K562 (cell line): Measurements from ENCODE around the gene STAMBPL1. TPM values are rescaled to one million over a fixed set of nuclear protein-coding genes. Genes with fewer than 3 reads are reported as not detected.

Source experiments
- ATAC-seq: fragments of 200-7000 bp; cut with Tn5 transposase; 3 replicates; pipeline ENCODE4 v1.9.1; 2020; ENCODE audit warnings: moderate library complexity
- BruUV-seq: library from RNA; stranded (reverse); fragments of 400-500 nt; replicated peaks from 2 replicates; lab custom pipeline; 2021; lab: Mats Ljungman, UMichigan
- CTCF ChIA-PET: fragments of 300-600 bp; formaldehyde crosslinking; extraction: SDS; loops from one replicate; lab custom pipeline; 2021; ENCODE audit warnings: low intra/inter-chr PET ratio; lab: Yijun Ruan, JAX
- POLR2A ChIA-PET: fragments of 300-600, 350-650 bp; sonication (Branson Sonifier 250); formaldehyde crosslinking; extraction: SDS; loops from one replicate; lab custom pipeline; 2021; ENCODE audit warnings: antibody characterized with exemption, inconsistent platforms; lab: Yijun Ruan, JAX
- DNase-seq, 4 experiments: peaks; one replicate each; pipeline versions ENCODE4 v3.0.0 to v3.0.0-alpha.2; 2011 to 2018; ENCODE audit warnings: low spot score in 3 of 4, mixed read lengths in 3 of 4; ENCODE audit errors: extremely low read depth in 1 of 4
- FAIRE-seq: peaks from 2 replicates; lab custom pipeline; 2011; peaks lifted over from hg19 to GRCh38; lab: Jason Lieb, UNC
- H2AFZ ChIP-seq: 2 replicates; pipeline ENCODE4 v1.6.0; 2011; ENCODE audit warnings: low read depth, low read length, control low read depth, inconsistent platforms
- H3K27ac ChIP-seq: fragments of 200-600 bp; 3 replicates; pipeline ENCODE4 v1.8.0; 2011; ENCODE audit warnings: low read depth, mild to moderate bottlenecking, control low read depth, inconsistent platforms, low read length, moderate library complexity, mixed read lengths; ENCODE audit errors: extremely low read depth
- H3K27me3 ChIP-seq, 2 experiments: fragments of 300-600 bp in 1 of 2; 2 replicates in 1 of 2; 3 replicates in 1 of 2; pipeline versions ENCODE4 v1.6.0 to v1.8.0; 2011; ENCODE audit warnings: inconsistent platforms in 2 of 2, low read length in 2 of 2, mild to moderate bottlenecking in 1 of 2, mixed read lengths in 1 of 2, moderate library complexity in 1 of 2; ENCODE audit not compliant: control insufficient read depth in 2 of 2, insufficient read depth in 2 of 2
- H3K36me3 ChIP-seq: fragments of 300-600 bp; 3 replicates; pipeline ENCODE4 v1.8.0; 2011; ENCODE audit warnings: mild to moderate bottlenecking, low read length, inconsistent platforms; ENCODE audit not compliant: control insufficient read depth, insufficient read depth
- H3K4me1 ChIP-seq, 2 experiments: fragments of 200-600 bp in 1 of 2; replicated peaks in 1 of 2; 2 replicates in 1 of 2; 3 replicates in 1 of 2; pipeline versions ENCODE4 v1.5.1 to v1.8.0; 2011; ENCODE audit warnings: inconsistent platforms in 2 of 2, low read length in 2 of 2, mild to moderate bottlenecking in 1 of 2, mixed read lengths in 1 of 2, moderate library complexity in 1 of 2; ENCODE audit not compliant: control insufficient read depth in 2 of 2, insufficient read depth in 2 of 2
- H3K4me2 ChIP-seq: 2 replicates; pipeline ENCODE4 v1.6.1; 2011; ENCODE audit warnings: low read length, control low read depth, inconsistent platforms, mixed read lengths; ENCODE audit not compliant: insufficient read depth
- H3K4me3 ChIP-seq: fragments of 200-600 bp; sonication (generic), shearing (Covaris generic); 2 replicates; pipeline ENCODE4 v1.5.1; 2016; ENCODE audit warnings: control low read depth, inconsistent platforms
- H3K79me2 ChIP-seq: fragments of 200-600 bp; 3 replicates; pipeline ENCODE4 v1.8.0; 2011; ENCODE audit warnings: low read length, inconsistent platforms; ENCODE audit not compliant: control insufficient read depth, insufficient read depth
- H3K9ac ChIP-seq, 2 experiments: 2 replicates each; pipeline versions ENCODE4 v1.6.0 to v1.6.1; 2011; ENCODE audit warnings: low read depth in 2 of 2, low read length in 2 of 2, control low read depth in 1 of 2, inconsistent platforms in 1 of 2, mild to moderate bottlenecking in 1 of 2, mixed read lengths in 1 of 2; ENCODE audit not compliant: insufficient read depth in 1 of 2
- H3K9me1 ChIP-seq: one replicate; pipeline ENCODE4 v1.6.0; 2011; ENCODE audit warnings: inconsistent platforms, mild to moderate bottlenecking, low read length, moderate library complexity; ENCODE audit not compliant: control insufficient read depth, insufficient read depth
- H3K9me3 ChIP-seq: replicated peaks from 2 replicates; pipeline ENCODE4 v1.5.1; 2011; ENCODE audit warnings: low read depth, low read length, inconsistent platforms; ENCODE audit not compliant: control insufficient read depth, insufficient read depth
- H4K20me1 ChIP-seq: replicated peaks from 2 replicates; pipeline ENCODE4 v1.6.1; 2011; ENCODE audit warnings: low read length, inconsistent platforms, mixed read lengths; ENCODE audit not compliant: control insufficient read depth, insufficient read depth
- BDP1 ChIP-seq: IDR thresholded peaks from 3 replicates; pipeline ENCODE4 v1.6.1; 2011; ENCODE audit not compliant: insufficient read length, insufficient read depth
- CEBPB ChIP-seq: fragments of 450-650 bp; IDR thresholded peaks from 2 replicates; pipeline ENCODE4 v1.6.1; 2016; ENCODE audit warnings: missing genetic modification characterization, missing compliant biosample characterization
- DIDO1 ChIP-seq: fragments of 450-650 bp; IDR thresholded peaks from 2 replicates; pipeline ENCODE4 v1.6.1; 2016; ENCODE audit warnings: low read depth, missing biosample characterization, missing genetic modification characterization
- GATAD2B ChIP-seq: fragments of 450-650 bp; IDR thresholded peaks from 2 replicates; pipeline ENCODE4 v1.6.1; 2017; ENCODE audit warnings: mild to moderate bottlenecking, borderline replicate concordance
- HNRNPH1 ChIP-seq: fragments of 200-400 bp; formaldehyde crosslinking; optimal IDR thresholded peaks from 2 replicates; pipeline ENCODE3; 2017; ENCODE audit warnings: low read depth, mild to moderate bottlenecking, low read length, moderate library complexity
- MIER1 ChIP-seq: fragments of 450-650 bp; IDR thresholded peaks from 2 replicates; pipeline ENCODE4 v1.6.1; 2016; ENCODE audit warnings: antibody characterized with exemption, mild to moderate bottlenecking, low read depth
- NR1H2 ChIP-seq: sonication (generic); formaldehyde crosslinking; IDR thresholded peaks from 2 replicates; pipeline ENCODE4 v1.4.0; 2020; ENCODE audit warnings: mild to moderate bottlenecking, missing genetic modification reagents
- NR2C2 ChIP-seq, 2 experiments: fragments of 200-800 bp in 1 of 2; sonication (Bioruptor generic) in 1 of 2; sonication (generic) in 1 of 2; formaldehyde crosslinking in 1 of 2; IDR thresholded peaks; 2 replicates each; pipeline versions ENCODE4 v1.6.1 to v1.8.0; 2016 to 2022; ENCODE audit warnings: mild to moderate bottlenecking in 1 of 2, missing compliant biosample characterization in 1 of 2, missing genetic modification characterization in 1 of 2, missing genetic modification reagents in 1 of 2
- RBM15 ChIP-seq: fragments of 200-400 bp; formaldehyde crosslinking; IDR thresholded peaks from 2 replicates; pipeline ENCODE4 v1.6.1; 2018; ENCODE audit warnings: mild to moderate bottlenecking, low read length, moderate library complexity; ENCODE audit not compliant: insufficient read depth
- TARDBP ChIP-seq: fragments of 450-650 bp; IDR thresholded peaks from 2 replicates; pipeline ENCODE4 v1.6.1; 2016
- ZBTB49 ChIP-seq: sonication (generic); formaldehyde crosslinking; IDR thresholded peaks from 2 replicates; pipeline ENCODE4 v1.8.0; 2022; ENCODE audit warnings: missing genetic modification reagents, mild to moderate bottlenecking, borderline replicate concordance
- ZNF133 ChIP-seq: fragments of 250-450 bp; sonication (Bioruptor Pico); IDR thresholded peaks from 2 replicates; pipeline ENCODE4 v1.4.0; 2020; ENCODE audit warnings: mild to moderate bottlenecking
- ZNF3 ChIP-seq: fragments of 250-450 bp; sonication (Bioruptor Pico); IDR thresholded peaks from 2 replicates; pipeline ENCODE4 v1.5.0; 2021; ENCODE audit warnings: mild to moderate bottlenecking, moderate library complexity
- ZNF316 ChIP-seq: fragments of 450-650 bp; IDR thresholded peaks from 2 replicates; pipeline ENCODE4 v1.6.1; 2016
- ZNF695 ChIP-seq: fragments of 450-650 bp; formaldehyde crosslinking; IDR thresholded peaks from 2 replicates; pipeline ENCODE4 v1.4.0; 2020; ENCODE audit warnings: mild to moderate bottlenecking, moderate library complexity
- WGBS: fragments of 100-300 bp; shearing (Covaris generic); methylation state at CpG from one replicate; pipeline ENCODE4 v1.1.6; 2016; ENCODE audit warnings: low coverage, mixed read lengths; ENCODE audit not compliant: insufficient coverage; ENCODE audit errors: missing lambda C conversion rate; 5-methylcytosine and 5-hydroxymethylcytosine counted together
- in situ Hi-C: fragments of 300-500 bp; cut with MboI; formaldehyde crosslinking; loops from 4 replicates; pipeline ENCODE4 v1.15.0; 2018; ENCODE audit warnings: inconsistent platforms, mixed read lengths
- intact Hi-C: fragments of 100-400 bp; cut with micrococcal nuclease; formaldehyde crosslinking; loops from 2 replicates; pipeline ENCODE4 v1.14.2; 2022
- polyA plus RNA-seq, 8 experiments: library from polyadenylated mRNA; depleted of rRNA in 4 of 8; stranded (reverse) in 5 of 8; unstranded in 3 of 8; fragments of >200 nt; fragmentation: Nextera tagmentation in 2 of 8; fragmentation: Illumina TruSeq in 1 of 8; extraction: Ambion mirVana in 2 of 8; extraction: Trizol in 1 of 8; gene quantifications; 2 replicates each; pipeline versions ENCODE4 v1.2.1 to v1.2.3, GENCODE V29; 2011 to 2014; ENCODE audit warnings: inconsistent platforms in 1 of 8, missing spikeins in 1 of 8
- total RNA-seq, 7 experiments: library from RNA; depleted of rRNA in 6 of 7; stranded (reverse); fragments of >200 nt in 6 of 7; fragmentation: Illumina TruSeq in 2 of 7; extraction: Trizol in 2 of 7; gene quantifications; 2 replicates each; pipeline versions ENCODE4 v1.2.1 to v1.2.3, GENCODE V29; 2011 to 2021; ENCODE audit warnings: low replicate concordance in 1 of 7

Gene STAMBPL1
- total and polyA plus RNA-seq, 9 of the 15 experiments (the other 6 are each of a cell fraction or from before 2014, with no cell fraction given): 0.09 TPM; not detected in 8

- Histone ChIP-seq H3K27ac (no peak overlapping the region), H3K4me1 (no peaks in the 10 kb centered on the region), H4K20me1 (no peaks in the 10 kb centered on the region), H3K9me3 (no peaks in the 10 kb centered on the region), H3K27me3 (no peaks in the 10 kb centered on the region), H3K9me1 (no peaks in the 10 kb centered on the region), H3K9ac (no peak overlapping the region), H3K36me3 (no peaks in the 10 kb centered on the region), H2AFZ (no peak overlapping the region), H3K4me3 (no peak overlapping the region), H3K4me2 (no peak overlapping the region), H3K79me2 (no peaks in the 10 kb centered on the region)
- no peak for FAIRE-seq
- DNase-seq: no peak
- no peak for ATAC-seq
- CTCF ChIA-PET: no interaction called here
- intact Hi-C loops: no loop called here
- TF ChIP-seq NR1H2 (CRISPR knock-in tag) (no peak), ZNF695 (no peak), ZNF3 (CRISPR knock-in tag) (no peak), HNRNPH1 (no peak), GATAD2B (no peak), RBM15 (no peak), NR2C2 (CRISPR knock-in tag; IDR thresholded peaks at IDR 0.05) (no peak), NR2C2 (tag; IDR thresholded peaks at IDR 0.05) (no peak), CEBPB (tag) (no peak), ZNF316 (no peak), MIER1 (no peak), TARDBP (no peak), DIDO1 (tag) (no peak), BDP1 (no peak), ZNF133 (CRISPR knock-in tag) (no peak), ZBTB49 (no peak)
- no TSS peak for BruUV-seq
- POLR2A ChIA-PET: no interaction called here
- WGBS: 0% methylated on average over 1 of the region's 1 CpG
- in situ Hi-C loops: no loop called here
Observed at GRCh38 chr10:88960802-88961201, 80.8 kb downstream of the STAMBPL1 start.
